Upper lobe of left lung (tissue), 4 donors: ENCODE results near the gene PACS2.

ENCODE experiments used
- POLR2A ChIP-seq, 4 donors: fragments of 450-650 bp; IDR thresholded peaks; one replicate each; pipeline ENCODE4 v1.5.1; 2016 to 2017; ENCODE audit warnings: antibody characterized with exemption in 4 of 4, mild to moderate bottlenecking in 2 of 4
- POLR2AphosphoS5 ChIP-seq, 2 donors: sonication (generic); formaldehyde crosslinking; IDR thresholded peaks; one replicate each; pipeline ENCODE4 v1.5.1; 2017; ENCODE audit warnings: antibody characterized with exemption in 2 of 2

DNA sequence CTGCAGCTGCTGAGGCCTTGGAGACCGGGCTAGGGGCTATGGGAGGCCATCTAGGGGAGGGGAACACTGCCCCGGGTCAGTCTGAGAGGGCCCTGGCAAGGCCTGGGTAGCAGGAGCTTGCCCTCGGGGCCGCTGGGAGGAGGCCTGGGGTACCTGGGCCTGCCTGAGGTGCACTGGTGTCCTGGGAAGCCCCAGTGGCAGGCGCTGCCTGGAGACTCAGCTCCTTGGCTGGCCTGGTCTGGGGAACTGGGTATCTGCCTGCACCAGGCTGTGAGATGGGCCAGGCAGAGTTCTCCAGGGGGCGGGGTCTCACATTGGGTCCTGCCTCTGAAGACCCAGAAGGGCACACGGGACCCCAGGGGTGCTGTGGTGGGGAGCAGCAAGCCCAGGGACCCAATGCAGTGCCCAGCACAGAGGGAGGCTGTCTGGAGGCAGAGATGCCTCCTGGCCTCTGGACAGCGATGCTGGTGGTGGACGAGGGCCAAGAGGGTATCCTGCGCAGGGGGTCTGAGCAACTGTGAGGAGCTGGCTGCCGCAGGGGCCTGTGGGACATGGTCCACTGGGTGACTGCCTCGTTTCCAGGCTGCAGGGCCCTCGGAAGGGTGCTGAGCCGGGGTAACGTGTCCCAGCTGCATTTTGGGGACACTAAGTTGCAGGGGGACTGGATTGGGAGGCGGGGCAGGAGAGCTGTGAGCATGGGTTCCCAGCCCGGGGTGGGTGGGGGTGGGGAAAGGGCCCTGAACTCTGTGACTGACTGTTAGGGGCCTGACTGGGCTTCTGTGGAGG lies 97.6 kb downstream of the PACS2 start:
- no peak for TF ChIP-seq POLR2AphosphoS5 (IDR thresholded peaks at IDR 0.05)
- TF ChIP-seq POLR2A (IDR thresholded peaks at IDR 0.05): no peak
